Endothelial cell of umbilical vein (primary cell): ENCODE data around the gene PTPRE. TPM values are rescaled to one million over a fixed set of nuclear protein-coding genes. Genes with fewer than 3 reads are reported as not detected.

ENCODE experiments used
- BruUV-seq: library from RNA; stranded (reverse); fragments of 400-500 nt; replicated peaks from 2 replicates; lab custom pipeline; 2021; lab: Mats Ljungman, UMichigan
- CTCF ChIA-PET: fragments of 300-600, 350-600 bp; sonication (Branson Sonifier 250); formaldehyde crosslinking; loops from one replicate; lab custom pipeline; 2021; ENCODE audit warnings: antibody characterized with exemption, inconsistent platforms; lab: Charles Lee
- POLR2A ChIA-PET: fragments of 300-600, 350-600 bp; sonication (Branson Sonifier 250); formaldehyde crosslinking; loops from one replicate; lab custom pipeline; 2021; ENCODE audit warnings: antibody characterized with exemption, inconsistent platforms; lab: Charles Lee
- DNase-seq: peaks from one replicate; pipeline ENCODE4 v3.0.0-alpha.2; 2011; ENCODE audit warnings: low read depth, low spot score
- FAIRE-seq: peaks from 2 replicates; lab custom pipeline; 2011; peaks lifted over from hg19 to GRCh38; lab: Jason Lieb, UNC
- H2AFZ ChIP-seq: 2 replicates; pipeline ENCODE4 v1.6.0; 2012; ENCODE audit warnings: low read depth, low read length, control low read depth, inconsistent platforms
- H3K27ac ChIP-seq: 2 replicates; pipeline ENCODE4 v1.5.1; 2011; ENCODE audit warnings: low read depth, mild to moderate bottlenecking, control low read depth, low read length, moderate library complexity; ENCODE audit not compliant: insufficient read depth
- H3K27me3 ChIP-seq, 2 experiments: 2 replicates each; pipeline versions ENCODE4 v1.6.0 to v1.6.1; 2011; ENCODE audit warnings: low read length in 2 of 2, mixed read lengths in 1 of 2; ENCODE audit not compliant: control insufficient read depth in 2 of 2, insufficient read depth in 2 of 2
- H3K36me3 ChIP-seq, 2 experiments: 2 replicates in 1 of 2; 3 replicates in 1 of 2; pipeline ENCODE4 v1.5.1; 2011; ENCODE audit warnings: low read length in 2 of 2, mild to moderate bottlenecking in 1 of 2, moderate library complexity in 1 of 2; ENCODE audit not compliant: control insufficient read depth in 2 of 2, insufficient read depth in 2 of 2; ENCODE audit errors: extremely low read depth in 1 of 2
- H3K4me1 ChIP-seq: 3 replicates; pipeline ENCODE4 v1.5.1; 2011; ENCODE audit warnings: mild to moderate bottlenecking, low read length; ENCODE audit not compliant: control insufficient read depth, insufficient read depth; ENCODE audit errors: extremely low read depth
- H3K4me2 ChIP-seq: 2 replicates; pipeline ENCODE4 v1.6.1; 2011; ENCODE audit warnings: low read length, control low read depth, mixed read lengths; ENCODE audit not compliant: insufficient read depth
- H3K4me3 ChIP-seq, 3 experiments: fragments of 200-600 bp in 1 of 3; sonication (generic), shearing (Covaris generic) in 1 of 3; replicated peaks in 1 of 3; 2 replicates each; pipeline ENCODE4 v1.5.1; 2011 to 2016; ENCODE audit warnings: control low read depth in 3 of 3, low read length in 3 of 3, mild to moderate bottlenecking in 2 of 3, inconsistent platforms in 1 of 3, low read depth in 1 of 3, moderate library complexity in 1 of 3; ENCODE audit not compliant: insufficient read depth in 1 of 3
- H3K79me2 ChIP-seq: 2 replicates; pipeline ENCODE4 v1.6.0; 2012; ENCODE audit warnings: low read length, inconsistent platforms; ENCODE audit not compliant: control insufficient read depth, insufficient read depth
- H3K9ac ChIP-seq: replicated peaks from 2 replicates; pipeline ENCODE3; 2011; ENCODE audit warnings: low read length, control low read depth; ENCODE audit not compliant: insufficient read depth; ENCODE audit errors: extremely low read depth
- H3K9me1 ChIP-seq: replicated peaks from 3 replicates; pipeline ENCODE4 v1.6.0; 2011; ENCODE audit warnings: mild to moderate bottlenecking, low read length; ENCODE audit not compliant: control insufficient read depth, insufficient read depth; ENCODE audit errors: extremely low read depth
- H3K9me3 ChIP-seq: replicated peaks from 2 replicates; pipeline ENCODE4 v1.5.1; 2012; ENCODE audit warnings: low read length, inconsistent platforms; ENCODE audit not compliant: control insufficient read depth, insufficient read depth
- H4K20me1 ChIP-seq: replicated peaks from 2 replicates; pipeline ENCODE3; 2011; ENCODE audit warnings: mild to moderate bottlenecking, low read length; ENCODE audit not compliant: control insufficient read depth, insufficient read depth; ENCODE audit errors: extremely low read depth
- EZH2 ChIP-seq: IDR thresholded peaks from 2 replicates; pipeline ENCODE4 v1.6.1; 2012; ENCODE audit warnings: borderline replicate concordance, low read depth, mild to moderate bottlenecking, moderate library complexity, low read length, inconsistent platforms; ENCODE audit not compliant: severe bottlenecking
- FOS ChIP-seq: IDR thresholded peaks from 2 replicates; pipeline ENCODE4 v1.6.1; 2011; ENCODE audit warnings: mild to moderate bottlenecking, low read length, moderate library complexity, borderline replicate concordance; ENCODE audit not compliant: insufficient read depth
- GATA2 ChIP-seq: IDR thresholded peaks from 2 replicates; pipeline ENCODE4 v1.7.0; 2011; ENCODE audit warnings: low read depth, mild to moderate bottlenecking, moderate library complexity, mixed read lengths, low read length; ENCODE audit not compliant: insufficient read length, insufficient read depth
- JUN ChIP-seq: IDR thresholded peaks from 2 replicates; pipeline ENCODE4 v1.6.1; 2011; ENCODE audit warnings: borderline replicate concordance, low read depth; ENCODE audit not compliant: insufficient read length, insufficient read depth
- POLR2A ChIP-seq: IDR thresholded peaks from 2 replicates; pipeline ENCODE4 v1.6.1; 2012; ENCODE audit warnings: low read depth, mild to moderate bottlenecking, control low read depth, low read length
- POLR2AphosphoS5 ChIP-seq: IDR thresholded peaks from 2 replicates; pipeline ENCODE4 v1.6.1; 2012; ENCODE audit warnings: low read depth, mild to moderate bottlenecking, control low read depth, low read length, moderate library complexity; ENCODE audit not compliant: insufficient read depth
- dilution Hi-C: fragments of 300-500 bp; cut with MboI; formaldehyde crosslinking; loops from one replicate; pipeline ENCODE4 v1.15.0; 2019; ENCODE audit warnings: low sequenced_read_pairs; ENCODE audit not compliant: extremely low pct_ligation_motif_present
- intact Hi-C: fragments of 100-400 bp; cut with micrococcal nuclease; formaldehyde crosslinking; loops from one replicate; pipeline ENCODE4 v1.10.0; 2022
- polyA plus RNA-seq, 4 experiments: library from polyadenylated mRNA; depleted of rRNA in 3 of 4; stranded (reverse) in 3 of 4; unstranded in 1 of 4; fragments of >200 nt; gene quantifications; 2 replicates each; pipeline versions ENCODE4 v1.2.1 to v1.2.3, GENCODE V29; 2011 to 2012; ENCODE audit warnings: missing spikeins in 1 of 4
- total RNA-seq: library from RNA; stranded (reverse); gene quantifications from 2 replicates; pipeline ENCODE4 v1.2.3, GENCODE V29; 2021
- TF ChIP-seq, protein P1 (sequence below): IDR thresholded peaks from 2 replicates; pipeline ENCODE4 v1.6.1; 2011; ENCODE audit not compliant: insufficient read depth, insufficient read length

Gene PTPRE
- total and polyA plus RNA-seq, 2 donors (not counting 3 experiments of a cell fraction or from before 2014, with no cell fraction given): 37.3 to 116 TPM

DNA sequence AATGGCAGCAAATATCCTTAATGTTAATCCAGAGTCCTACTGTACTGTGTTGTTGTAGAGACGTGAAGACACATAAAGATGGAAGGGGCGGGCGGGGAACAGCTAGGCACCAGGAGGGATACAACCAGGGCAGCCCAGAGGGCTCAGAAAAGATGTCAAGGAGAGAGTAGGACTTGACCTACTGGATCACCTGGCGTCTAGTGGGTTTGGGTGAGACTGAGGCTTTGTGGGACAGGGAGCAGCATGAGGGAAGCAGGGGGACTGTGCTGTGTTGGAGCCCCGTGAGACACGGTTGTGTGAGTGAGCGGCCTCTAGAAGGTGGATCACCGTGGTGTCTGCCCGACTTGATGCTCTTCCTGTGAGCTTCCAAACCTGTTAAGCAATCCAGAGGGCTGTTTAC, 68.0 kb downstream of the PTPRE start:
- no peaks in the 10 kb centered on the region for H4K20me1 ChIP-seq
- H3K9ac ChIP-seq: no peak overlapping the region
- no peaks in the 10 kb centered on the region for H3K27me3 ChIP-seq
- H3K9me3 ChIP-seq: no peaks in the 10 kb centered on the region
- no peak for FAIRE-seq
- no peak for DNase-seq
- no peaks in the 10 kb centered on the region for H3K36me3 ChIP-seq
- no TSS peak for BruUV-seq
- H3K4me3 ChIP-seq: no peak overlapping the region
- ChIA-PET CTCF (interaction anchor here (1.0 to 5.7 kb wide), 3 partner anchors 36 to 68 kb away, joined by 3 to 44 read pairs (median 43); partner anchors contain the start of gene PTPRE), POLR2A (no interaction called here)
- intact Hi-C loops (loop anchor here (1.0 kb wide), 1 partner anchor 67 kb away; no protein-coding TSS in a partner anchor), dilution Hi-C loops (no loop called here)
- peaks cover 2% of the 10 kb centered on the region for H3K79me2 ChIP-seq
- no peak overlapping the region for H3K4me2 ChIP-seq
- H3K27ac ChIP-seq: no peak overlapping the region
- H2AFZ ChIP-seq: no peak overlapping the region
- H3K4me1 ChIP-seq: peaks cover 42% of the 10 kb centered on the region
- no peaks in the 10 kb centered on the region for H3K9me1 ChIP-seq
- TF ChIP-seq POLR2A: no peak
- TF ChIP-seq, protein P1, sequence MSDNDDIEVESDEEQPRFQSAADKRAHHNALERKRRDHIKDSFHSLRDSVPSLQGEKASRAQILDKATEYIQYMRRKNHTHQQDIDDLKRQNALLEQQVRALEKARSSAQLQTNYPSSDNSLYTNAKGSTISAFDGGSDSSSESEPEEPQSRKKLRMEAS: no peak
- TF ChIP-seq GATA2: no peak
- TF ChIP-seq FOS: no peak
- TF ChIP-seq POLR2AphosphoS5: no peak
- no peak for TF ChIP-seq JUN

DNA sequence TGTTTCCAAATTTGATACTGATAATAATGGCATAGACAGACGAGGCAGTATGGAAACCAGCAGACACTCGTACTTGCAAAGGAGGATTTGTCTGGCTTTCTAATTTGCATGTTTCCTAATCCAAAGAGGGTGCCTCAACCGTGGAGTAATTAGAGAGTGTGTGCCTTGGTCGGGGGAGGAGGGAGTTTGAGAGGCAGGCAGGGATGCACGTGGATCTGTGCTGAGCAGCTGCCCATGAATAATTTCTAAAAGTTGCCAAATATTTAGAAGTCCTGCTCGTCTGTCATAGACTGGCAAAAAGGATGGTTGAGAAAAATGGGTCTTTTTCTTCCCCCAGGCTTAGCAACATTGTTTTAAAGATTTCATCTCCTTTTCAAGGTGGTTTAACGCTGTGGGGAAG, 69.4 kb downstream of the PTPRE start:
- Histone ChIP-seq H3K4me3 (no peak overlapping the region), H3K4me2 (peak overlapping the region; percentile 42), H3K9me3 (no peaks in the 10 kb centered on the region), H3K9ac (peak overlapping the region; percentile 50), H3K79me2 (peaks cover 2% of the 10 kb centered on the region), H3K27me3 (no peaks in the 10 kb centered on the region), H4K20me1 (no peaks in the 10 kb centered on the region), H3K27ac (peak overlapping the region; percentile 79), H3K4me1 (peaks cover 42% of the 10 kb centered on the region), H3K36me3 (no peaks in the 10 kb centered on the region), H2AFZ (no peak overlapping the region), H3K9me1 (no peaks in the 10 kb centered on the region)
- no TSS peak for BruUV-seq
- no peak for DNase-seq
- intact Hi-C loops: no loop called here
- dilution Hi-C loops: no loop called here
- TF ChIP-seq EZH2: no peak
- TF ChIP-seq POLR2AphosphoS5: no peak
- ChIA-PET CTCF (interaction anchor here (1.2 to 5.7 kb wide), 8 partner anchors 7 to 93 kb away, joined by 3 to 44 read pairs (median 8); partner anchors contain the start of gene PTPRE), POLR2A (interaction anchor here (1.2 kb wide), 1 partner anchor 57 kb away, joined by 3 read pairs; no protein-coding TSS in a partner anchor)
- FAIRE-seq: no peak
